Astrocyte (in vitro differentiated cells and primary cell): Measurements from ENCODE around the gene PDE1C. TPM values are rescaled to one million over a fixed set of nuclear protein-coding genes. Genes with fewer than 3 reads are reported as not detected.

ENCODE experiments used
- DNase-seq: peaks from one replicate; pipeline ENCODE4 v3.0.0-alpha.2; 2010; ENCODE audit warnings: low read depth
- FAIRE-seq: peaks from 2 replicates; lab custom pipeline; 2011; peaks lifted over from hg19 to GRCh38; lab: Jason Lieb, UNC
- H2AFZ ChIP-seq: 2 replicates; pipeline ENCODE4 v1.6.0; 2012; ENCODE audit warnings: low read depth, low read length, inconsistent platforms
- H3K27ac ChIP-seq: 2 replicates; pipeline ENCODE4 v1.5.1; 2011; ENCODE audit warnings: low read depth, low read length, inconsistent platforms
- H3K27me3 ChIP-seq: 2 replicates; pipeline ENCODE4 v1.6.0; 2011; ENCODE audit warnings: low read length, inconsistent platforms; ENCODE audit not compliant: insufficient read depth
- H3K36me3 ChIP-seq: 2 replicates; pipeline ENCODE4 v1.5.1; 2011; ENCODE audit warnings: low read length, inconsistent platforms; ENCODE audit not compliant: insufficient read depth
- H3K4me1 ChIP-seq: 2 replicates; pipeline ENCODE4 v1.5.1; 2011; ENCODE audit warnings: low read length, inconsistent platforms; ENCODE audit not compliant: insufficient read depth
- H3K4me2 ChIP-seq: 2 replicates; pipeline ENCODE4 v1.6.0; 2012; ENCODE audit warnings: low read length, inconsistent platforms
- H3K4me3 ChIP-seq: 2 replicates; pipeline ENCODE4 v1.5.1; 2011; ENCODE audit warnings: low read depth, mild to moderate bottlenecking, low read length, inconsistent platforms; ENCODE audit not compliant: insufficient read depth
- H3K79me2 ChIP-seq: 2 replicates; pipeline ENCODE4 v1.6.0; 2012; ENCODE audit warnings: mild to moderate bottlenecking, low read length, inconsistent platforms; ENCODE audit not compliant: insufficient read depth
- H3K9ac ChIP-seq: 2 replicates; pipeline ENCODE4 v1.6.0; 2012; ENCODE audit warnings: mild to moderate bottlenecking, low read length, inconsistent platforms
- H3K9me3 ChIP-seq: 2 replicates; pipeline ENCODE4 v1.5.1; 2012; ENCODE audit warnings: low read depth, mild to moderate bottlenecking, low read length, inconsistent platforms; ENCODE audit not compliant: insufficient read depth
- H4K20me1 ChIP-seq: 2 replicates; pipeline ENCODE4 v1.6.0; 2012; ENCODE audit warnings: low read length, inconsistent platforms; ENCODE audit not compliant: insufficient read depth
- H3K27ac Mint-ChIP-seq: one replicate; pipeline ENCODE4 v1.8.0; 2021; ENCODE audit warnings: mild to moderate bottlenecking, mixed read lengths; ENCODE audit not compliant: unreplicated experiment
- H3K27me3 Mint-ChIP-seq: one replicate; pipeline ENCODE4 v1.8.0; 2021; ENCODE audit warnings: low read depth, mixed read lengths; ENCODE audit not compliant: unreplicated experiment
- H3K36me3 Mint-ChIP-seq: one replicate; pipeline ENCODE4 v1.8.0; 2021; ENCODE audit warnings: low read depth, mixed read lengths; ENCODE audit not compliant: unreplicated experiment
- H3K4me1 Mint-ChIP-seq: one replicate; pipeline ENCODE4 v1.8.0; 2021; ENCODE audit warnings: low read depth, mixed read lengths; ENCODE audit not compliant: unreplicated experiment
- H3K4me3 Mint-ChIP-seq: one replicate; pipeline ENCODE4 v1.8.0; 2021; ENCODE audit warnings: mild to moderate bottlenecking, moderate library complexity, mixed read lengths; ENCODE audit not compliant: unreplicated experiment
- H3K9me3 Mint-ChIP-seq: one replicate; pipeline ENCODE4 v1.8.0; 2021; ENCODE audit warnings: mild to moderate bottlenecking, mixed read lengths; ENCODE audit not compliant: unreplicated experiment
- EZH2 ChIP-seq: IDR thresholded peaks from 2 replicates; pipeline ENCODE4 v1.6.1; 2012; ENCODE audit warnings: mild to moderate bottlenecking, low read length, inconsistent platforms; ENCODE audit not compliant: insufficient read depth
- total RNA-seq: library from RNA; stranded (reverse); gene quantifications from 2 replicates; pipeline ENCODE4 v1.2.1, GENCODE V29; 2021
- TF ChIP-seq, protein P1 (sequence below): IDR thresholded peaks from 2 replicates; pipeline ENCODE4 v1.5.1; 2011; ENCODE audit warnings: low read depth, mild to moderate bottlenecking, inconsistent platforms, low read length, moderate library complexity; ENCODE audit not compliant: insufficient read depth

PDE1C gene
- total RNA-seq, 1 donor from 2014 or later: 31.6 TPM

DNA sequence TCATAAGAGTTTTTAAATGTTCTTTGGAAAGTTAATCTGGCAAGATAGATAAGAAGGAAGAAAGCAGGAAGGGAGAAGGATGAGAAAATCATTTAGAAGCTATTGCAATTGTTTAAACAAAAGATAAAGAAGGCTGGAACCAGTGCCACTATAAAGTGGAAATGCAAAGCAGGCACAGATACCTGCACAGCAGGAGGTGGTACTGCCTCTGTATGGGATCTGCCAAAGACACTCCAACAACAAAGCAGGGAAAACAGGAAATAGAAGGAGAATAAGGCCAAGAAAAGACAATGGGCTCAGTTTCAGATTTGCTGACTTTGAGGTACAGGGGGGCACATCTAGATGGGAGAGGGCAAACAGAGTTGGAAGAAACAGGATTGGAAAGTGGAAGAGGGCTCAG is 244.6 kb downstream of the PDE1C start:
- Mint-ChIP-seq H3K4me1 (no peaks in the 10 kb centered on the region), H3K27ac (no peak overlapping the region), H3K27me3 (no peaks in the 10 kb centered on the region), H3K4me3 (no peak overlapping the region), H3K36me3 (peaks cover 2% of the 10 kb centered on the region), H3K9me3 (peaks cover 5% of the 10 kb centered on the region)
- no peaks in the 10 kb centered on the region for H3K4me1 ChIP-seq
- no peaks in the 10 kb centered on the region for H3K79me2 ChIP-seq
- no peaks in the 10 kb centered on the region for H3K27me3 ChIP-seq
- H3K9me3 ChIP-seq: no peaks in the 10 kb centered on the region
- peaks cover 10% of the 10 kb centered on the region for H3K36me3 ChIP-seq
- no peaks in the 10 kb centered on the region for H4K20me1 ChIP-seq
- DNase-seq (no peak), FAIRE-seq (no peak)
- H3K4me2 ChIP-seq: no peak overlapping the region
- H3K27ac ChIP-seq: no peak overlapping the region
- H3K9ac ChIP-seq: no peak overlapping the region
- no peak overlapping the region for H2AFZ ChIP-seq
- no peak overlapping the region for H3K4me3 ChIP-seq
- TF ChIP-seq, protein P1, sequence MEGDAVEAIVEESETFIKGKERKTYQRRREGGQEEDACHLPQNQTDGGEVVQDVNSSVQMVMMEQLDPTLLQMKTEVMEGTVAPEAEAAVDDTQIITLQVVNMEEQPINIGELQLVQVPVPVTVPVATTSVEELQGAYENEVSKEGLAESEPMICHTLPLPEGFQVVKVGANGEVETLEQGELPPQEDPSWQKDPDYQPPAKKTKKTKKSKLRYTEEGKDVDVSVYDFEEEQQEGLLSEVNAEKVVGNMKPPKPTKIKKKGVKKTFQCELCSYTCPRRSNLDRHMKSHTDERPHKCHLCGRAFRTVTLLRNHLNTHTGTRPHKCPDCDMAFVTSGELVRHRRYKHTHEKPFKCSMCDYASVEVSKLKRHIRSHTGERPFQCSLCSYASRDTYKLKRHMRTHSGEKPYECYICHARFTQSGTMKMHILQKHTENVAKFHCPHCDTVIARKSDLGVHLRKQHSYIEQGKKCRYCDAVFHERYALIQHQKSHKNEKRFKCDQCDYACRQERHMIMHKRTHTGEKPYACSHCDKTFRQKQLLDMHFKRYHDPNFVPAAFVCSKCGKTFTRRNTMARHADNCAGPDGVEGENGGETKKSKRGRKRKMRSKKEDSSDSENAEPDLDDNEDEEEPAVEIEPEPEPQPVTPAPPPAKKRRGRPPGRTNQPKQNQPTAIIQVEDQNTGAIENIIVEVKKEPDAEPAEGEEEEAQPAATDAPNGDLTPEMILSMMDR: no peak
- TF ChIP-seq EZH2: no peak

DNA sequence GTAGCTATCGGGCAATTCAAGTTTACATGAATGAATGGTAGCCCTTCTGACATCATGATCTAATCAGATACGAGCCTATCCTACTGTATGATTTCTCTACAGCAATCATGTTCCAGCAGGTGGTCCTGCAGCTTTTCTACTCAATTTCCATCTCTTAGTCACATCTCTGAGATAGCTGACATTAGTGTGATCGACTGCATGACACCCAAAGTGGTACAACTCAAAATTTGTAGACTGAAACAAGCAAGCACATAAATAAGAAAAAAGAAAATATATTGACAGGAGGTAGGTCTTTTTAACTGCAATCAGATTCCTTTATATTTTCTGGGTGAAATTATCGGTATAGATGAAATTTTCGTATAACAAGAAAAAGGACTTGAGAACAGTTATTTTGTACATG is 251.2 kb downstream of the PDE1C start:
- Mint-ChIP-seq H3K4me1 (peaks cover 4% of the 10 kb centered on the region), H3K27me3 (no peaks in the 10 kb centered on the region), H3K4me3 (no peak overlapping the region), H3K27ac (no peak overlapping the region), H3K9me3 (no peaks in the 10 kb centered on the region), H3K36me3 (no peaks in the 10 kb centered on the region)
- Histone ChIP-seq H3K27me3 (no peaks in the 10 kb centered on the region), H3K4me3 (no peak overlapping the region), H3K36me3 (peaks cover 10% of the 10 kb centered on the region), H2AFZ (no peak overlapping the region), H3K27ac (no peak overlapping the region), H3K9me3 (no peaks in the 10 kb centered on the region), H3K4me1 (peaks cover 11% of the 10 kb centered on the region), H3K4me2 (no peak overlapping the region), H3K9ac (no peak overlapping the region), H3K79me2 (no peaks in the 10 kb centered on the region), H4K20me1 (no peaks in the 10 kb centered on the region)
- FAIRE-seq (no peak), DNase-seq (no peak)
- TF ChIP-seq EZH2: no peak
- TF ChIP-seq, protein P1: no peak

DNA sequence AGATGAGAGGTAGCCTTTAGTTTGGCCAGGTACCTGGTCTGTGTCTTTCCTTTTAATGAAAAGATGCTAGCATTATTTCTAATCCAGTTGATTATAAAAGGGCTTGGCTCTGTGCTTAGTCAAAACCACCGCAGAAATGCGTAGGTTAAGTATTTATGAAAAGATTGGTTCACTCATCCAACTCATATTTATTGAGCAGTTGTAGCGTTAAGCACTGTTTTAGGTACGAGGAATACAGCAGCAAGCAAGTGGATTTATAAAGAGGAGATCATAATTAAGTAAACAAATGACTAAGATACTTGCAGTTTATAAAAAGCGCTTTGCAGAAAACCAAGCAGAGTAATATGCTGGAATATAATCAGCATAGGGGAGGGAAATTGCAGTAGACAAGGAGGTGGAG is 253.4 kb downstream of the PDE1C start:
- no peak overlapping the region for H2AFZ ChIP-seq
- peaks cover 4% of the 10 kb centered on the region for H3K4me1 Mint-ChIP-seq
- H3K27me3 ChIP-seq: no peaks in the 10 kb centered on the region
- H3K27me3 Mint-ChIP-seq: no peaks in the 10 kb centered on the region
- H3K4me2 ChIP-seq: no peak overlapping the region
- H3K27ac ChIP-seq: peak overlapping the region; percentile 61
- H3K9ac ChIP-seq: no peak overlapping the region
- no peaks in the 10 kb centered on the region for H3K79me2 ChIP-seq
- FAIRE-seq: no peak
- H3K36me3 ChIP-seq: peaks cover 4% of the 10 kb centered on the region
- no peaks in the 10 kb centered on the region for H3K36me3 Mint-ChIP-seq
- H4K20me1 ChIP-seq: no peaks in the 10 kb centered on the region
- DNase-seq: no peak
- no peaks in the 10 kb centered on the region for H3K9me3 Mint-ChIP-seq
- peaks cover 11% of the 10 kb centered on the region for H3K4me1 ChIP-seq
- no peak overlapping the region for H3K4me3 Mint-ChIP-seq
- no peak for TF ChIP-seq EZH2
- TF ChIP-seq, protein P1: no peak
- H3K4me3 ChIP-seq: no peak overlapping the region
- no peaks in the 10 kb centered on the region for H3K9me3 ChIP-seq
- H3K27ac Mint-ChIP-seq: no peak overlapping the region
